ENCODE measurements around the gene EGFR.
A peak's percentile ranks its signal among the peaks of the same experiment; 100 is the strongest.

Gene EGFR

GRCh38 chr7:55131142-55131929, 112.5 kb downstream of the EGFR start:
- no peak for DNase-seq

DNA sequence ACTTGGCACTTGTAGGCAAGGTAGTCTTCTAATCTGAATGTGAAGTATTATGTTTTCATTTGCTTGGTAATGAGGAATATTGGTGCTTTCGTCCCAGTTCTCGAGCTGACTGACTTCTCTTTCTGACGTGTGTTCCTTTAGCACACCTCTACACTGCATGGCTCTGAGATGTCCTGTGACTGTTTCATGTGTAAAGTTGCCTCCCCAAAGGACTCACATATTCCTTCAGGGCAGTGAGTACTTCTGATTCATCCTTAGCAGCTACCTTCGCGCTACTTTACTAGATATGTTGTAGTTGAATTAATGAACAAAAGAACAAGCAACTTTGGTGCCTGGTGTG, 113.7 kb downstream of the EGFR start:
- no peak for DNase-seq

- DNase-seq: peak; percentile 49 to 57
Observed at GRCh38 chr7:55132890-55133551, 114.2 kb downstream of the EGFR start.

- no peak for DNase-seq
Observed at GRCh38 chr7:55133630-55134358, 115.0 kb downstream of the EGFR start.

- DNase-seq: no peak
Observed at GRCh38 chr7:55134359-55134725, 115.5 kb downstream of the EGFR start.

DNA sequence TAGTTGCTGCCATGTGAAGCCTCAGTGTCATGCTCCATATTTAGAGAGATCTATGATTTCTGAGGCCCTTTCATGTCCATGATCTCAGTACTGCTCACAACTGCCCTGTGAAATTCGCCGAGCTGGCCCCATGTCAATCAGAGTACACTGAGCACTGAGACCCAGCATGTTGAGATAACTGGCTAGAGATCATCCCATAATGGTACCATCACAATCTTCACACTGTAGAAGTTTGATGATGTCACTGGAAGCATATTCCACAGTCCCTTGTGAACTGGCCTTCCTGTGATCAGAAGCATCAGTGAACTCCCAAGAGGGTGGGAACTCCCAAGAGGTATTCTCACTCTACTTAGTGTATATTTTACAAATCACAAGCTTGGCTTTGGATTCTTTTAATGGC, 116.0 kb downstream of the EGFR start:
- no peak for DNase-seq

- DNase-seq: no peak
Observed at GRCh38 chr7:55135462-55135861, 116.6 kb downstream of the EGFR start.

DNA sequence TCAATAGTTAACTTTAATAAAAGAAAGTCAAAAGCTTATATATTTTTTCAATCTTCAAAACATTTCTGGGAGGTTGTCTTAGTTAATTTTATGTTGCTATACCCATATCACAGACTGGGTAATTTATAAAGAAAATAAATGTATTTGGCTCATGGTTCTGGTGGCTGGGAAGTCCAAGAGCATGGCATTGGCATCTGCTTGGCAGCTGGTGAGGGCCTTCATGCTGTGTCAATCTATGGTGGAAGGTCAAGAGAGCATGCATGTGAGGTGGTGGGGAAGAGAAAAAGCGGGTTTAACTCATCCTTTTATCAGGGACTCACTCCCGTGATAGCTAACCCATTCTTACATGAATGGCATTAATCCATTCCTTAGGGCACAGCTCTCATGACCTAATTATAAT, 119.8 kb downstream of the EGFR start:
- DNase-seq: no peak

DNA sequence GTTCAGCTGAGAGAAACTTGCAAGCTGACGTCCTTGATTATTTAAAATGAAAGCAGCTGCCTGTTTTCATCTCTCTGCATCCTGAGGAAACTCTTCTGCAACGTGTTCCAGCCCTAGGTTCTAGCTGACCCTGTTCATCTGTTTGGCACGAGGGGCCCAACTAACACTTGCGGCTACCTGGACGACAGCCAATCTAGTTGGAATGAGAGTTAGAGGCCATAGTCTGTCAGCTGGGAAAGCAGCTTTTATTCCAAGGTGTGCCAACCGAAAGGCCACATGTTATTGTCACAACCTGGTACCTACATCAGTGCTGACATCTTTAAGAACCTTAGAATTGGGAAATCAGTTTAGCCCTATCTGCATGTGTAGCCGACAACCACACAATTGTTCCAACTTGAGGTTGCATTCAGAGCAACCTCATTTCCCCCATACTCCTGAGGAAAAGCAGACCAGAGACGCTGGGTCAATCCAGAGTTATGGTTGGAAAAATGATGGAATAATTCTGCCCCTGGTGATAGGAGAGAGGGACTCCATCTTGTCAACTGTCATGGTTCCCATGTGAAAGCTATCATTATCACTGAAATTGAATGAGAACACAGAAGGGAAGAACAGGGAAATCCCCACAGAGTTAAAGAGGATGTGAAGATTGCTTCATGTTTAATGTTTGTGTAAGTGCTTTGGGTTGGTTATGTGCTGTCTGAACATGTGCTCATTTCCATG, 121.6 kb downstream of the EGFR start:
- DNase-seq: no peak

- no peak for DNase-seq
Observed at GRCh38 chr7:55140941-55141278, 122.1 kb downstream of the EGFR start.

GRCh38 chr7:55142919-55143600, 124.2 kb downstream of the EGFR start:
- DNase-seq: no peak

GRCh38 chr7:55144333-55145317, 125.8 kb downstream of the EGFR start:
- DNase-seq: no peak

DNA sequence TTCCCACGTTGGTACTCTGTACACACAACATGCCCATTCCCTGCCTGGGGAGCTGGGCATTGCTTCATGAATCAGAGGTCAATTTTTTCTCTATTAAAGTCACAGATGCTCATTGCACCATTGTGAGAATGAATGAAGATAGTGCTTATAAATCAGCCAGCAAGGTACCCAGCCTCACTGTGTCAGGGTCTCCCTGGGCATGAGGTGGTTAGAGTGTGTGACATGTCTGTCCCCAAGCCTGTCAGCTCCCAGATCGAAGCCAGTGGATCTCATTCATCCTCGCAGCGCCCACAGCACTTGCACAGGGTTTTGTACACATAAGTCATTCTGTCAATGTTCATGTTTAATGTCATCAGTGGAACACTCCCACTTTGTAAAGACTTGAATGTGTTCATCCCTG, 126.8 kb downstream of the EGFR start:
- no peak for DNase-seq

- no peak for DNase-seq
Observed at GRCh38 chr7:55147101-55147500, 128.3 kb downstream of the EGFR start.

DNA sequence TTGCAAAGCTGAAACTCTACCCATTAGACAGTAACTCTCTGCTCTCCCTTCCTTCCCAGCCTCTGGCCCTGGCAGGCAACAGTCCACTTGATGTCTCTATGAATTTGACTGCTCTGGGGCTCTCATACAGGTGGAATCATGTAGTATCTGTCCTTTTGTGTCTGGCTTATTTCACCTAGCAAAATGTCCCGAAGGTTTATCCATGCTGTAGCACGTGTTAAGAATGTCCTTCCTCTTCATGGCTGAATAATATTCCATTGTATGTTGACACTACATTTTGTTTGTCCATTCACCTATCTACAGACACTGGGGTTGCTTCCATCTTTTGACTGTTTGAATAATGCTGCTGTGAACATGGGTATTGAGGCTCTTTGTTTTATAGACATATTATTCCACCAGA, 128.9 kb downstream of the EGFR start:
- DNase-seq: no peak

DNA sequence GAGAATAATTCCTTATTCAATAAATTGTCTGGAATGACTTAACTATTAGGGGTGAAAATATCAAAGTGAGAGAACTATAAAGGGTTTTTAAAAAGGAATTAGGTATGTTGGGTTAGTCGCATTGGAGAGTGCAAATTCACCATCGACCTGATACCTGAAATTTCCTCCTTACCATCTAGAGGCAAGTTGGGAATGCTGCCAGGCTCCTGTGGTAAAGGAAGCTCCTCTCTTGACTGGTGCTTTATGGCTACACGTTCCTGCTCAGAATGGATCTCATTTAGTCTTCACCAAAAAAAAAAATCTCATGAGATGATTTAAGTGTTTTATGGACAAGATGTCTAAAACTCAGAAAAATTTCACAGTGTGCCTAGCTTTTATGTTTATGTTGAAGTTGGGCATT, 129.8 kb downstream of the EGFR start:
- DNase-seq: no peak

- DNase-seq: no peak
Observed at GRCh38 chr7:55149001-55149400, 130.2 kb downstream of the EGFR start.

- DNase-seq: no peak
Observed at GRCh38 chr7:55150166-55150565, 131.3 kb downstream of the EGFR start.

DNA sequence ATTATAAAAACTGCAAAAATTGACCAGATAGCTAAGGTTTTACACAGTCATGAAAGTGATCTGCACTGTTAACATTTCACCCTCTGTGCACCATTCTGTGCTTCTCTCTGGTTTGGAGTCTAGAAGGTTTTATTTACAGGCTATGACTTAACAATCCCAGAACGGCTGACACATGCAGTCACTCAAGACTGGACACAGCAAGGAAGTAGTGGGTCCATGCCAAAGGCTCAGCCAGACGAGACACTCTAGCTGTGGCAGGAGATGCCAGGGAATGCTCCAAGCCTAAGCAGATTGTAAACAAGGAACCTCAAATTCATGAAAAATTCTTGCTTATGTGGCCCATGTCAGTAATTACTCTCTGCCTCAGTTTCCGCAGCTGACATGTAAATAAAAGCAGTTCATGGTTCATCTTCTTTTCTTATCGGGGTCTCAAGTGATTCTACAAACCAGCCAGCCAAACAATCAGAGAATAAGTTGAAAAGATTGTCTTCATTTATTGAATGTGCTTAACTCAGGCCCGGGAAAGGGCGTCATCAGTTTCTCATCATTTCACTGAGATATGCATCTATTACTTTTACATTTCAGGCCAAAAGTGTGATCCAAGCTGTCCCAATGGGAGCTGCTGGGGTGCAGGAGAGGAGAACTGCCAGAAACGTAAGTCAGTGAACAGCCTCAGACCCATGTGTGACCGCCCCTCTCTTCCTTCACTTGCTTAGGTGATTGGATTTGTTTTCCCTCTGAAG, 132.1 kb downstream of the EGFR start:
- no peak for DNase-seq

- no peak for DNase-seq
Observed at GRCh38 chr7:55152516-55152915, 133.7 kb downstream of the EGFR start.

- DNase-seq: no peak
Observed at GRCh38 chr7:55154096-55154495, 135.3 kb downstream of the EGFR start.
